Activated CD8-positive, alpha-beta memory T cell treated with anti-CD3 and anti-CD28 coated beads, Interleukin-2, amount 10 ng/mL, durations not matched to agents 7 days and 5 days (primary cell): Measurements from ENCODE around the gene ABCD4. TPM values are rescaled to one million over a fixed set of nuclear protein-coding genes. Genes with fewer than 3 reads are reported as not detected.
"Not testable (repeated sequence)": the region's sequence is repeated elsewhere in the genome, so short reads cannot be mapped to it uniquely, and the experiment has no call there.

Experiments used
- ATAC-seq: fragments of 150-1000 bp; cut with Tn5 transposase; one replicate; pipeline ENCODE4 v1.10.0; 2021; ENCODE audit warnings: moderate library complexity
- CTCF ChIA-PET: fragments of 350-600 bp; sonication (Branson Sonifier 250); formaldehyde crosslinking; loops from one replicate; lab custom pipeline; 2021; ENCODE audit warnings: antibody characterized with exemption; lab: Charles Lee
- DNase-seq: peaks from one replicate; pipeline ENCODE4 v3.0.0-alpha.2; 2020
- H3K27ac Mint-ChIP-seq: one replicate; pipeline ENCODE4 v1.8.0; 2021; ENCODE audit warnings: mild to moderate bottlenecking, mixed read lengths
- H3K27me3 Mint-ChIP-seq: one replicate; pipeline ENCODE4 v1.8.0; 2021; ENCODE audit warnings: mixed read lengths
- H3K36me3 Mint-ChIP-seq: one replicate; pipeline ENCODE4 v1.8.0; 2021; ENCODE audit warnings: mild to moderate bottlenecking, mixed read lengths
- H3K4me1 Mint-ChIP-seq: one replicate; pipeline ENCODE4 v1.8.0; 2021; ENCODE audit warnings: mixed read lengths
- H3K4me3 Mint-ChIP-seq: one replicate; pipeline ENCODE4 v1.8.0; 2021; ENCODE audit warnings: mild to moderate bottlenecking, moderate library complexity, mixed read lengths
- H3K9me3 Mint-ChIP-seq: one replicate; pipeline ENCODE4 v1.8.0; 2022; ENCODE audit warnings: low read depth, mixed read lengths
- total RNA-seq, 2 experiments: library from RNA; stranded (reverse); gene quantifications; one replicate each; pipeline ENCODE4 v1.2.3, GENCODE V29; 2021

Gene ABCD4
- total RNA-seq, 2 experiments from 2014 or later, result 45.1 to 50.6 TPM

DNA sequence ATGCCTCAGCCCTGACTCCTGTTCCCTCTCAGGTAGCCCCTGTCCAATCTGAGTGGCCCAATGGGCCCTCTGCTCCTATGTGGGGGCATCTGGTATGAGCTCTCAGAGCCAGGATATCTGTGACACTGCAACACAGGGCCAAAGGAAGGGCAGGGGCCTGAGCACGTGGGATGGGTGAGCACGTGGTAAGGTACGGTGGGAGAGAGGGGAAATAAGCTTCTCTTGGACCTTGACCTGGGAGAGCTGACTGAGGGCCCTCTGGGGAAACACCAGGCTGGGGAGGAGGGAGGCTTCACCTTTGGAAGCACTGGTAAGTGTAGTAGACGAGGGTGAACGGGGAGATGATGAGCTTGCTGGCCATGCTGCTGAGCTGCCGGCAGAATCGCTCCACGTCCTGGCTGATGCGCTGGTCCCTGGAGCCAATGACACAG, 6.7 kb downstream of the ABCD4 start:
- Mint-ChIP-seq H3K4me1 (peaks cover 11% of the 10 kb centered on the region), H3K4me3 (no peak overlapping the region), H3K36me3 (peaks cover 16% of the 10 kb centered on the region), H3K27me3 (no peaks in the 10 kb centered on the region), H3K27ac (no peak overlapping the region), H3K9me3 (no peaks in the 10 kb centered on the region)
- CTCF ChIA-PET, result interaction anchor here (1.1 to 2.4 kb wide), 3 partner anchors 7 to 21 kb away, joined by 3 to 10 read pairs (median 3); partner anchors contain the start of gene ABCD4
- DNase-seq (no peak), ATAC-seq (no peak)

DNA sequence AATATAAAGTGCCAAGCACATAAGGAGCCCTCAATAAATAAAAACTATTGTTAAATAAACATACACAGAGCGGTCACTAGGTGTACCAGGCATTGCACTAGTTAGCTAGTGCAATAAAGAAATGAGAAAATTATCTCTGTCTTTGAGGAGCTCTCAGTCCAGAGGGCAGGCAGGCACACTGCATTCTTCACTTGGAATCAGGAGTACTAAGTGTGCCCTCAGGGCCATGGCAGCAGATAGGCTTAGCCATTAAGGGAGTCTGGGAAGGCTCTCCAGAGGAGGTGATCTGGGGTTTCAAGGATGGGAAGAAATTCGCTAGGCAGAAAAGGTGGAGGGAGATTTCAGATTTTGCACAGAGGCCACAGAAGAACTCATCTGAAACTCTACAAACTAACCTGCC, 9.1 kb downstream of the ABCD4 start:
- H3K36me3 Mint-ChIP-seq, result peaks cover 8% of the 10 kb centered on the region
- ATAC-seq (no peak), DNase-seq (no peak)
- CTCF ChIA-PET, result interaction anchor here (0.9 to 2.4 kb wide), 5 partner anchors 9 to 74 kb away, joined by 3 to 10 read pairs (median 4); partner anchors contain the start of gene ABCD4
- no peak overlapping the region for H3K4me3 Mint-ChIP-seq
- H3K27ac Mint-ChIP-seq, result peak overlapping the region; percentile 27
- no peaks in the 10 kb centered on the region for H3K9me3 Mint-ChIP-seq
- peaks cover 1% of the 10 kb centered on the region for H3K4me1 Mint-ChIP-seq
- no peaks in the 10 kb centered on the region for H3K27me3 Mint-ChIP-seq

DNA sequence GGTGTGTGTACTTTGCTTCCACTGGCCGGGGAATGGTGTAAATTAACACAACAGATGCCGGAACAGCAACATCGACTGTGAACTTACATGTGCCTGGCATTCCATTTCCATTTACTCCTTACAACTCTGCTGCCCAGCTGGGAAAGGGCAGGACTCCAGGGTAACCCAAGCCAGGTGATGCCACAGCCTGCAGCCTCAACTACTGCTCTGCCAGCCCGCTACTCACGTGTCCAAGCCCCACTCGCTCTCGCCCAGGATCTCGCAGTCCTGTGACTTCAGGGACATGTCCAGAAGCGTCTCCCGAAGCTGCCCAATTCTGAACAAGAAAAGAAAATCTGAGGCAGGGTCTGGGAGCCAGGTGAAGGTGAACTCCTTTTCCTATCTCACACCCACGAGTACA, 10.7 kb downstream of the ABCD4 start:
- H3K4me3 Mint-ChIP-seq, result no peak overlapping the region
- CTCF ChIA-PET, result interaction anchor here (1.4 kb wide), 1 partner anchor 10 kb away, joined by 4 read pairs; the partner anchor contains the start of gene ABCD4
- H3K36me3 Mint-ChIP-seq, result peaks cover 6% of the 10 kb centered on the region
- DNase-seq, result no peak
- no peaks in the 10 kb centered on the region for H3K27me3 Mint-ChIP-seq
- H3K4me1 Mint-ChIP-seq, result no peaks in the 10 kb centered on the region
- no peak for ATAC-seq
- no peaks in the 10 kb centered on the region for H3K9me3 Mint-ChIP-seq
- H3K27ac Mint-ChIP-seq, result no peak overlapping the region

DNA sequence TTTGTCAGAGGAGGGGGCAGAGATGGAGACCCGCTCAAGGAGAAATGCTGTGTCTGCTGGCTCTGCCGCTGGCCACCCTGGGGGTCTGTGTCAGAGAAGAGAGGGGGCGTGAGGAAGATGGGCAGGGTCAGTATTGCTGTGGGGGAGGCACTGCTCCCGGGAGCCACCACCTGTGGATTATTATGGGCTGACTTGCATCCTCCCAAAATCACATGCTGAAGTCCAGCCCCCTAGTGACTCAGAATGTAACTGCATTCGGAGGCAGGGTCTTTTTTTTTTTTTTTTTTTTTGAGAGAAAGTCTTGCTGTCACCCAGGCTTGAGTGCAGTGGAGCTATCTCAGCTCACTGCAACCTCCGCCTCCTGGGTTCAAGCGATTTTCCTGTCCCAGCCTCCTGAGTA, 12.3 kb downstream of the ABCD4 start:
- ATAC-seq, result peak; percentile 9
- H3K27ac Mint-ChIP-seq, result no peak overlapping the region
- no peak for DNase-seq
- H3K4me1 Mint-ChIP-seq, result no peaks in the 10 kb centered on the region
- CTCF ChIA-PET, result interaction anchor here (0.6 to 1.4 kb wide), 3 partner anchors 12 to 390 kb away, joined by 3 to 4 read pairs (median 3); partner anchors contain the start of gene ABCD4
- H3K36me3 Mint-ChIP-seq, result peaks cover 9% of the 10 kb centered on the region
- H3K4me3 Mint-ChIP-seq, result no peak overlapping the region
- no peaks in the 10 kb centered on the region for H3K27me3 Mint-ChIP-seq
- H3K9me3 Mint-ChIP-seq, result no peaks in the 10 kb centered on the region

DNA sequence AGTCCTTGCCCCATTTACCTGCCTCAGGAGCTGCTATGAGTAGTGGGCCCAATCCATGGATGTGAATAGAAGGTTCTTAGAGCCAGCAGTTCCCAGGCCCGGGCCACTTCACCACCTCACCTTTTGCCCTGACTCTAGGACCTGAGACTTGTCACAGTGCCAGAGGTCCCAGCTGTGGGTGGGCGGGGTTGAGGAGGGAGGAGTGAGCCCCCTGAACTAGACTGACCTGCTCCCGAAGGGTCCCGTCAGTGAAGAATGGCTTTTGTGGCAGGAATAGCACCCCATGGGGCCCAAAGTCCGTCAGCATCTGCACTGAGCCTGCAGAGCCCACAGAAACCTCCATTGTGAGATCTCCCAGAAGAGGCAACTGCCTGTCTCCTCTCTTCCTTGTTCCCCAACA, 12.9 kb downstream of the ABCD4 start:
- Mint-ChIP-seq H3K27ac (no peak overlapping the region), H3K4me3 (no peak overlapping the region), H3K27me3 (no peaks in the 10 kb centered on the region), H3K4me1 (no peaks in the 10 kb centered on the region), H3K36me3 (peaks cover 9% of the 10 kb centered on the region), H3K9me3 (no peaks in the 10 kb centered on the region)
- ATAC-seq, result no peak
- no peak for DNase-seq
- CTCF ChIA-PET, result no interaction called here

DNA sequence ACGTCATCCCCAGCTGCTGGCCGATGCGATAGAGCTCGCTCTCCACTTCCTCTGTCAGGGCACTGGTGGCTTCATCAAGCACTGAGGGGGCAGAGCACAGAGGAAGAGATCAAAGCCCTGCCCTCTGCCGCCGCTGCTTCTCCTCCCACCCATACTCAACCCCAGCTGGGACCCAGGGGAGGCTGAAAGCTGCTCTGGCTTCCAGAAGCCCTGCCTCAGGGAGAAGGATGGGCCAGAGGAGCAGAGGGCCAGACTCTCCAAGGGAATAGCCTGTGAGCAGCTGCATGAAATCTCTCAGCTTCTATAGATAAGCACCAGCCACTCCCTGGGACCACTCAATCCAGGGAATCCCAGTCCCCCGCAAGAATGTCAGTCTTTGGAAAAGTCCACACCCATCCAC, 16.0 kb downstream of the ABCD4 start:
- peaks cover 20% of the 10 kb centered on the region for H3K36me3 Mint-ChIP-seq
- H3K27ac Mint-ChIP-seq, result no peak overlapping the region
- H3K9me3 Mint-ChIP-seq, result no peaks in the 10 kb centered on the region
- CTCF ChIA-PET, result interaction anchor here (1.1 to 1.4 kb wide), 2 partner anchors 9 to 38 kb away, joined by 3 read pairs; no protein-coding TSS in a partner anchor
- H3K27me3 Mint-ChIP-seq, result no peaks in the 10 kb centered on the region
- ATAC-seq (no peak), DNase-seq (no peak)
- H3K4me1 Mint-ChIP-seq, result no peaks in the 10 kb centered on the region
- H3K4me3 Mint-ChIP-seq, result no peak overlapping the region

DNA sequence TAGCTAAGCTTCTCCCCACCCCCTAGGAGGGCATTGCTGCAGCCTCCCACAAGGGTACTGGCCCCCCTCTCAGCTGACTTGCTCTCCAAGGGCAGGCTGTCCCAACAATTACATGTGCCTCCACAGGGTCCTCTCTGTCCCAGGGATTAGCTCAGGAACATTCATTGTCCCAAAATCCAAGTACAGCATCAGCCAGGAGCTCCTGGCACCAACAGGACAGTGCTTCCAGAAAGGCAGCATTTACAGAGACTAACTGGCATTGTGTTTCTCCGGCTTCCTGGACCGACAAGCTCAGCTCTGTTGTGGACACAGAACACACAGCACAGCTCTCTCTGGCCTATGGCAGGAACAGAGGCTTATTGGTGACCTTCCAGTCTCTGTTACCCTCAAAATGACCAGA, 21.7 kb downstream of the ABCD4 start:
- no peak overlapping the region for H3K4me3 Mint-ChIP-seq
- no peak overlapping the region for H3K27ac Mint-ChIP-seq
- no peaks in the 10 kb centered on the region for H3K27me3 Mint-ChIP-seq
- CTCF ChIA-PET, result no interaction called here
- DNase-seq (no peak), ATAC-seq (no peak)
- peaks cover 21% of the 10 kb centered on the region for H3K36me3 Mint-ChIP-seq
- no peaks in the 10 kb centered on the region for H3K9me3 Mint-ChIP-seq
- no peaks in the 10 kb centered on the region for H3K4me1 Mint-ChIP-seq

DNA sequence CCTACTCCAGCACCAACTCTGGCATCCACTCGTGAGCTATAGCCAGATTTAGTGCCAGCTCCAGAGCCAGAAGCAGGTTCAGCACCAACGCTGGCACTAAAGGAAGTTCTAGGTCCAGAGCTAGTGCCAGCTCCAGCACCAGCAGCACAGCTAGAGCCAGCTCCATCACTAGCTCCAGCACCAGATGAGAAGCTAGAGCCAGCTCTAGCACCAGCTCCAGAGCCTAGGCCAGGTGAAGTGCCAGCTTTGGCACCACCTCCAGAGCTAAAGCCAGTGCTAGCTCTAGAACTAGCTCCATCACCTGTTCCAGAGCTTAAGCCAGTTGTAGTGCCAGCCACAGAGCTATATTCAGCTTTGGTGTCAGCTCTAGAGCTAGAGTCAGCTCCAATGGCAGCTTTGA, 24.7 kb downstream of the ABCD4 start:
- Mint-ChIP-seq H3K36me3 (peaks cover 8% of the 10 kb centered on the region), H3K27me3 (no peaks in the 10 kb centered on the region), H3K9me3 (no peaks in the 10 kb centered on the region), H3K27ac (no peak overlapping the region), H3K4me3 (no peak overlapping the region), H3K4me1 (no peaks in the 10 kb centered on the region)
- DNase-seq (no peak), ATAC-seq (no peak)
- CTCF ChIA-PET, result interaction anchor here (0.9 to 1.5 kb wide), 3 partner anchors 21 to 807 kb away, joined by 3 to 6 read pairs (median 4); no protein-coding TSS in a partner anchor

DNA sequence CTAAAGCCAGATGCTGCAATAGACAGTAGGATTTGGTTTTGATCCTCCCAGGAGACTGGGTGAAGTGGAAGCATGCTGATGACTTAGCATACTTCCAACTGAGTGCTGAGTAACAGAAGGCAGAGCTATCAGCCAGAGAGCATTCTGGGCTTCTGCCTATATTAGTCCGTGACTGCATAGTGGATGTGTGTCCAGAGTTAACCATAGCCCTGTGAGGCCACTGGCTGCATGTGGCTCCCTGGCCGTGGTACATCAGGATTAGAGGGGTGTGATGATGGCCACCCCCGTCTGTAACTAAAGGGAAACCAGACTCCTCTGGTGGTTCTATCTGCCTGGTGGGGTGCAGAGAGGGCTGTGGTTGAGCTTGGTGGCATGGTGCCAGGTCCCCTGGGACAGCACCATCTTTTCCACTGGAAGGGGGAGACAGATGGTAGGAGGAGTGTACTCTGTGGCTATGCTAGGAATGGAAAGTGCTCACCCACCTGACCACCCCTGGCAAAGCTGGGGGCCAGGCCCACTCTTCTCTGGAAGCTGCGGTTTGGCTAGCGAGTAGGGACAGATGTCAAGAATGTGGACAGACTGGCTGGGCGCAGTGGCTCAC, 27.4 kb downstream of the ABCD4 start:
- CTCF ChIA-PET, result interaction anchor here (1.2 kb wide), 1 partner anchor 20 kb away, joined by 3 read pairs; no protein-coding TSS in a partner anchor
- ATAC-seq, result no peak
- H3K27me3 Mint-ChIP-seq, result peaks cover 7% of the 10 kb centered on the region
- H3K4me1 Mint-ChIP-seq, result no peaks in the 10 kb centered on the region
- no peak overlapping the region for H3K27ac Mint-ChIP-seq
- no peak overlapping the region for H3K4me3 Mint-ChIP-seq
- no peaks in the 10 kb centered on the region for H3K9me3 Mint-ChIP-seq
- H3K36me3 Mint-ChIP-seq, result peaks cover 2% of the 10 kb centered on the region
- DNase-seq, result no peak

DNA sequence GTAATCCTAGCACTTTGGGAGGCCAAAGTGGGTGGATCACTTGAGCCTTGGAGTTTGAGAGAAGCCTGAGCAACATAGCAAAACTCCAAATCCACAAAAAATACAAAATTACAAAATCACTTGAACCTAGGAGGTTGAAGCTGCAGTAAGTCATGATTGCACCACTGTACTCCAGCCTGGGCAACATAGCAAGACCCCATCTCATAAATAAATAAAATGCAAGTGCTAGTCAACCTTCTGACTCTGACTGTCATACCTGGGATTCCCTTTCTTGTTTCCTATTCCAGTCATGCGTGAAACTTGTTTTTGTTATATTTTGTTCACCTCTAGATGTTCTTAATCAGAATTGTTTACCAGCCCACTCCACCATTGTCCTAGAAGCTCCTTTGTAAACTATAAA, 31.4 kb downstream of the ABCD4 start:
- Mint-ChIP-seq H3K27me3 (peaks cover 16% of the 10 kb centered on the region), H3K4me3 (no peak overlapping the region), H3K36me3 (no peaks in the 10 kb centered on the region), H3K9me3 (no peaks in the 10 kb centered on the region), H3K4me1 (no peaks in the 10 kb centered on the region), H3K27ac (no peak overlapping the region)
- ATAC-seq (no peak), DNase-seq (no peak)
- CTCF ChIA-PET, result interaction anchor here (1.6 kb wide), 1 partner anchor 14 kb away, joined by 4 read pairs; no protein-coding TSS in a partner anchor

DNA sequence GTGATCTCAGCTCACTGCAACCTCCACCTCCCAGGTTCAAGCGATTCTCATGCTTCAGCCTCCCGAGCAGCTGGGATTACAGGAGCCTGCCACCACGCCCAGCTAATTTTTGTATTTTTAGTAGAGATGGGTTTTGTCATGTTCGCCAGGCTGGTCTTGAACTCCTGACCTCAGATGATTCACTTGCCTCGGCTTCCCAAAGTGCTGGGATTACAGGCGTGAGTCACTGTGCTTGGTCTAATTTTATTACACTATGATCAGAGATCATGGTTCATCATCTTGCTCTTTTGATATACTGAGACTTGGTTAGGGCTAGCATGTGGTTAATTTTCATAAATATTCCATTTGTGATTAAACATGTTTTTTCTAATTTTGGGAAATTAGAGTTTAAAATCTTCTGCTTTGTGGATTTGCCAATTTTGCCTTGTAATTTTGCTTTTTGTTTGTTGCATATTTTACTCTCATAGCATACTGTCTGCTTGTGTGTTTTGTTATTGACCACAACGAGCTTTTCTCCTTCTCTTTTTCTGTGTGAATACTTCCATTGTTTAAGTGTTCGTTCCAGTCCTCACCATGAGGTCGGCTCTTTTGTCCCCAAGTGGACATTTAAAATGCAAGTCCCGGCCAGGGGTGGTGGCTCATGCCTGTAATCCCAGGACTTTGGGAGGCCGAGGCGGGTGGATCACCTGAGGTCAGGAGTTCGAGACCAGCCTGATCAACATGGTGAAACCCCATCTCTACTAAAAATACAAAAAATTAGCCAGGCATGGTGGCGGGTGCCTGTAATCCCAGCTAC, 32.2 kb downstream of the ABCD4 start:
- H3K27ac Mint-ChIP-seq, ATAC-seq, H3K9me3 Mint-ChIP-seq, DNase-seq, H3K4me3 Mint-ChIP-seq, H3K36me3 Mint-ChIP-seq, H3K4me1 Mint-ChIP-seq: not testable (repeated sequence)
- peaks cover 16% of the 10 kb centered on the region for H3K27me3 Mint-ChIP-seq
- CTCF ChIA-PET, result interaction anchor here (0.7 to 1.7 kb wide), 4 partner anchors 14 to 54 kb away, joined by 3 to 4 read pairs (median 4); no protein-coding TSS in a partner anchor

DNA sequence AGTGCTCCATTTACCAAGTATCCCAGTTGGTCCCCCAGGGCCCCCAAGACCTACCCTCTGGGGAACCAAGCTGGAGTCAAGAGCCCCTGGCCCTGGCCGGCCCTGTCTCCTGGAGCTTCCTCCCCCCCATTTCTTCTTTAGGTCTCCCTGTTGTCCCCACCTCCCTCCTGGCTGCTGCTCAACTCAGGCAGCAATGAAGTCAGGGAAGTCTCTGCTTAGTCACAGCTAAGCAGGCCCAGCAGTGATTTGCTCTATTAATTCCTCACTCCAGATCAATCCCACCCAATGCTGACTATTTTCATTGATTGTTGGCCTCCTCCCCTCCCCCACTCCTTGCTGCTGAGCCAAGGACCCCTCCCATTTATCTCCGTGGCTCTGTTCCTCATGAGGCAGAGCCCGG, 35.1 kb downstream of the ABCD4 start:
- DNase-seq, result no peak
- CTCF ChIA-PET, result interaction anchor here (3.6 kb wide), 1 partner anchor 10 kb away, joined by 17 read pairs; no protein-coding TSS in a partner anchor
- H3K4me1 Mint-ChIP-seq, result no peaks in the 10 kb centered on the region
- H3K36me3 Mint-ChIP-seq, result no peaks in the 10 kb centered on the region
- H3K27me3 Mint-ChIP-seq, result peaks cover 16% of the 10 kb centered on the region
- ATAC-seq, result no peak
- H3K4me3 Mint-ChIP-seq, result no peak overlapping the region
- no peaks in the 10 kb centered on the region for H3K9me3 Mint-ChIP-seq
- H3K27ac Mint-ChIP-seq, result no peak overlapping the region

DNA sequence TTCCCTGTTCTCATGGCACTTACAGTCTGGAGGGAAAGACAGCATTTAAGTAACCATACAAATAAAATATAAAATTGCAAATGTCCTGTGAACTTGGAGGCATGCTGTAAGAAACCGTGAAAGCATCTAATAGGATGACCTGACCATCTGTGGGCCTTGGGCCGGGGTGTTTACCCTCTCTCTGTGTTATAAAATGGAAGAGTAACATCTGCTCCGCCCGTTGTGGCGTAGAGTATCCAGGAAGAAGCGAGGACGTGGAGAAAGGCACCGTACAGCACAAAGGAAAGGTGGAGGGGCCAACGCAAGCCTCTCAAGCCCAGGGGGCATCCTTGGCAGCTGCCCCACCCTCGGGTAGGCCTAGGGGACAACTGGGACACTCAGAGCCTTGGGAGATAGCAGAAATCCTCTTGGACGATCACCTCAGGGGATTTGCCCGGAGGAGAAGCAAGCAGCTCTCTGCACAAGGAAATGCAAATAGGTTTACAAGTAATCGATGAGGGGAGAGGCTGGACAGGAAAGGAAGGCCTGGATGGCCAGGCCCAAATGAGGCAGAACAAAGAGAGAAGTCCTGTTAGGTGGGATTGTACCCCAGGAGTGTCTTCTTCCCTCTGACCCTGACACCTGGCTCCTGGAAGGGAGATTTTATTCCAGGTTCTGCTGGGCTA, 37.3 kb downstream of the ABCD4 start:
- CTCF ChIA-PET, result interaction anchor here (1.4 to 3.6 kb wide), 2 partner anchors 8 to 12 kb away, joined by 3 to 17 read pairs; no protein-coding TSS in a partner anchor
- H3K36me3 Mint-ChIP-seq, result no peaks in the 10 kb centered on the region
- H3K27me3 Mint-ChIP-seq, result peaks cover 9% of the 10 kb centered on the region

More for the DNA sequence above, 37.3 kb downstream of the ABCD4 start:
- no peaks in the 10 kb centered on the region for H3K4me1 Mint-ChIP-seq
- no peak for ATAC-seq
- H3K9me3 Mint-ChIP-seq, result no peaks in the 10 kb centered on the region
- DNase-seq, result no peak
- no peak overlapping the region for H3K27ac Mint-ChIP-seq
- H3K4me3 Mint-ChIP-seq, result no peak overlapping the region
